SU-DHL-6 (cell line): ENCODE data around the gene NCKAP5.

Source experiments
- H2AFZ ChIP-seq: fragments of 200-600 bp; sonication (generic); 2 replicates; pipeline ENCODE4 v1.6.1; 2014; ENCODE audit warnings: low read depth, mild to moderate bottlenecking, moderate library complexity, mixed read lengths, antibody characterized with exemption, low read length; ENCODE audit not compliant: severe bottlenecking
- H3F3A ChIP-seq: fragments of 200-600 bp; shearing (Covaris generic); 2 replicates; pipeline ENCODE4 v1.6.0; 2016; ENCODE audit warnings: antibody characterized with exemption, mild to moderate bottlenecking; ENCODE audit not compliant: insufficient read depth
- H3K27ac ChIP-seq: fragments of 200-600 bp; sonication (generic); 2 replicates; pipeline ENCODE4 v1.5.1; 2016; ENCODE audit warnings: low read depth, mild to moderate bottlenecking, low read length, moderate library complexity, mixed read lengths
- H3K27me3 ChIP-seq: fragments of 200-600 bp; sonication (generic), shearing (Covaris generic); 2 replicates; pipeline ENCODE4 v1.6.0; 2014; ENCODE audit warnings: mild to moderate bottlenecking, low read length
- H3K36me3 ChIP-seq: fragments of 200-600 bp; sonication (generic); 2 replicates; pipeline ENCODE4 v1.6.1; 2014; ENCODE audit warnings: mild to moderate bottlenecking, low read length, mixed read lengths
- H3K4me2 ChIP-seq: fragments of 300-600, 200-600 bp; shearing (Covaris generic), sonication (generic); 2 replicates; pipeline ENCODE4 v1.6.0; 2014; ENCODE audit warnings: low read length, low read depth, mild to moderate bottlenecking; ENCODE audit not compliant: poor library complexity, severe bottlenecking
- H3K4me3 ChIP-seq: fragments of 200-600 bp; sonication (generic); 2 replicates; pipeline ENCODE4 v1.5.1; 2014; ENCODE audit warnings: antibody characterized with exemption, low read length, mild to moderate bottlenecking, mixed read lengths; ENCODE audit not compliant: insufficient read depth, poor library complexity, severe bottlenecking
- H3K79me2 ChIP-seq: fragments of 200-600 bp; sonication (generic); 2 replicates; pipeline ENCODE4 v1.6.1; 2014; ENCODE audit warnings: mild to moderate bottlenecking, low read length, moderate library complexity; ENCODE audit not compliant: insufficient read depth
- H3K9ac ChIP-seq: fragments of 200-600 bp; sonication (generic); 2 replicates; pipeline ENCODE4 v1.7.0; 2014; ENCODE audit warnings: mild to moderate bottlenecking, low read length
- H3K9me2 ChIP-seq: fragments of 200-600 bp; sonication (generic); replicated peaks from 2 replicates; pipeline ENCODE4 v1.6.1; 2014; ENCODE audit warnings: low read length; ENCODE audit not compliant: insufficient read depth
- H3K9me3 ChIP-seq: fragments of 200-600 bp; sonication (generic); 2 replicates; pipeline ENCODE4 v1.6.1; 2014; ENCODE audit warnings: low read length, mixed read lengths; ENCODE audit not compliant: insufficient read depth
- H4K20me1 ChIP-seq: fragments of 200-600 bp; sonication (generic); 2 replicates; pipeline ENCODE4 v1.6.1; 2014; ENCODE audit warnings: low read depth, mild to moderate bottlenecking, antibody characterized with exemption, low read length, moderate library complexity, mixed read lengths
- CTCF ChIP-seq: fragments of 200-600 bp; sonication (generic); IDR thresholded peaks from one replicate; pipeline ENCODE4 v1.5.1; 2017; ENCODE audit warnings: antibody characterized with exemption, mild to moderate bottlenecking, low read length, moderate library complexity; ENCODE audit not compliant: insufficient read depth, poor library complexity, severe bottlenecking
- EZH2phosphoT487 ChIP-seq: fragments of 200-600 bp; sonication (generic), shearing (Covaris generic); conservative IDR thresholded peaks from 2 replicates; pipeline ENCODE4 v1.6.1; 2018; ENCODE audit warnings: mild to moderate bottlenecking, antibody characterized with exemption, low read length, moderate library complexity, mixed read lengths

NCKAP5 gene

DNA sequence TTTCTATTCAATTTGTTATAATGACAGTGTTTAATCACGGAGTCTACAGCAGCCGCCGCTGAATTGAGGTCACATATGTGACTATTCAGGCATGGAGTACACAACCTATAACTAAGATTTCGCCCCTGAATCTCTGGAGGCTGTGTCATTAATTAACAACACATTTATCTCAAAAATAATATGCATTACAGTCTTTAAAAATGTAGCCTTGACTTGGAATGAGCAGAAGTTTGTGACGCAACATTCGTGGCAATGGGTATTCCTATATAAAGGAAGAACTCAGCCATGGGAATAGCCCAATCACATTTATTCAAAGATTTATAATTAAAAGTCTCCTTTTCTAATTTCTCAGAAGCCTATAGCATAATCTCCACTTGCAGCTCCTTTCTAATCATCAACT, 837.7 kb downstream of the NCKAP5 start:
- no peaks in the 10 kb centered on the region for H3K27me3 ChIP-seq
- no peak overlapping the region for H3K27ac ChIP-seq
- H3K4me3 ChIP-seq = no peak overlapping the region
- H3F3A ChIP-seq = no peaks in the 10 kb centered on the region
- H3K79me2 ChIP-seq = no peaks in the 10 kb centered on the region
- H3K4me2 ChIP-seq = no peak overlapping the region
- no peak overlapping the region for H3K9ac ChIP-seq
- H2AFZ ChIP-seq = no peak overlapping the region
- no peaks in the 10 kb centered on the region for H3K9me2 ChIP-seq
- H3K9me3 ChIP-seq = no peaks in the 10 kb centered on the region
- no peak for TF ChIP-seq EZH2phosphoT487
- TF ChIP-seq CTCF = no peak
- H3K36me3 ChIP-seq = no peaks in the 10 kb centered on the region
- no peaks in the 10 kb centered on the region for H4K20me1 ChIP-seq

DNA sequence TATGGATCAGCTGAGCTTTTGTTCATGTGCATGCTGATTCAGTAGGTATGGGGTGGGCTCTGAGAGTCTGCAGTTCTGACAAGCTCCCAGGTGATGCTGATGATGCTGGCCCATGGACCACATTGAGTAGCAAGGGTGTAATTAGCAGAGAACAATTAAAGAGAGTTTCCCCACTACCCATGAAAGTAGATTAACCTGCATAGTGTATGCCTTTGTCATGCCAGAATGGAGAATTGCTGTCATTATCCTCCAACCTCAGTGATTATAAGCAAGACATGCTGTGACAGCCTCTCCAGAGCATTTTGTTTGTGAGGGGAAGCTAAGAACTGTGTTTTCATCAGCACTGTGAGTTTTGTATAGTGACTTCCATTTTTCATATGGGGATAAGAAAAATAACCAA, 838.7 kb downstream of the NCKAP5 start:
- H4K20me1 ChIP-seq = no peaks in the 10 kb centered on the region
- H2AFZ ChIP-seq = no peak overlapping the region
- H3K4me3 ChIP-seq = no peak overlapping the region
- no peaks in the 10 kb centered on the region for H3F3A ChIP-seq
- H3K4me2 ChIP-seq = no peak overlapping the region
- no peak overlapping the region for H3K27ac ChIP-seq
- H3K79me2 ChIP-seq = no peaks in the 10 kb centered on the region
- no peaks in the 10 kb centered on the region for H3K9me2 ChIP-seq
- TF ChIP-seq CTCF (no peak), EZH2phosphoT487 (no peak)
- H3K9me3 ChIP-seq = no peaks in the 10 kb centered on the region
- H3K9ac ChIP-seq = no peak overlapping the region
- no peaks in the 10 kb centered on the region for H3K36me3 ChIP-seq
- no peaks in the 10 kb centered on the region for H3K27me3 ChIP-seq

DNA sequence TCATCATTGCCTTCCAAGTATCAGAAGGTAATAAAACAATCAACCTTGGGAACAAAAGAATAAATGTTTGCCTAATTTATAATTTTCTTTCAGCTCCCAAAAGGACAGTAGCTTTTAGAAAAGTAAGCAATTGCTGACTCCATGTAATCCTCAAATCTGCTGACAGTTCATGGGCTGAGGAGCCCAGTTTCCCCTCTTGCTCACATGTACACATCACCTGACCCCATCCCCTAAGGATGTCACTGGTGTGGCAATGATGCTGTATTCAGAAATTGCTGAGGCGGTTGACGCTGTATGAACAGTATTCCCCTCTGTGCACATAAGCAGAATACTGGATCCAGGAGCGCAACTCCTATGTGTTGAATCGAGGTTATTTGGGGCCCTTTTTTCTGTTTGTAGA, 842.1 kb downstream of the NCKAP5 start:
- no peaks in the 10 kb centered on the region for H3K9me2 ChIP-seq
- H4K20me1 ChIP-seq = no peaks in the 10 kb centered on the region
- H3F3A ChIP-seq = no peaks in the 10 kb centered on the region
- no peak overlapping the region for H3K27ac ChIP-seq
- H3K4me2 ChIP-seq = no peak overlapping the region
- no peaks in the 10 kb centered on the region for H3K79me2 ChIP-seq
- no peak overlapping the region for H3K4me3 ChIP-seq
- no peak overlapping the region for H2AFZ ChIP-seq
- TF ChIP-seq EZH2phosphoT487 (no peak), CTCF (no peak)
- no peak overlapping the region for H3K9ac ChIP-seq
- no peaks in the 10 kb centered on the region for H3K9me3 ChIP-seq
- no peaks in the 10 kb centered on the region for H3K27me3 ChIP-seq
- no peaks in the 10 kb centered on the region for H3K36me3 ChIP-seq

GRCh38 chr2:132725748-132726147, 842.5 kb downstream of the NCKAP5 start:
- H3K27ac ChIP-seq = no peak overlapping the region
- H3K79me2 ChIP-seq = no peaks in the 10 kb centered on the region
- no peak overlapping the region for H3K4me3 ChIP-seq
- H2AFZ ChIP-seq = no peak overlapping the region
- no peaks in the 10 kb centered on the region for H3F3A ChIP-seq
- no peak overlapping the region for H3K4me2 ChIP-seq
- no peak for TF ChIP-seq EZH2phosphoT487
- TF ChIP-seq CTCF = no peak
- H3K36me3 ChIP-seq = no peaks in the 10 kb centered on the region
- no peaks in the 10 kb centered on the region for H4K20me1 ChIP-seq
- H3K27me3 ChIP-seq = no peaks in the 10 kb centered on the region
- no peaks in the 10 kb centered on the region for H3K9me2 ChIP-seq
- H3K9me3 ChIP-seq = no peaks in the 10 kb centered on the region
- H3K9ac ChIP-seq = no peak overlapping the region
